OCI-LY3 (cell line): ENCODE measurements around the gene TRPV4.

Experiments used
- CTCF ChIP-seq: fragments of 200-600, 300-600 bp; sonication (generic); IDR thresholded peaks from 2 replicates; pipeline ENCODE4 v1.5.1; 2014; ENCODE audit warnings: antibody characterized with exemption, low read length, low read depth
- EZH2phosphoT487 ChIP-seq: fragments of 200-600 bp; shearing (Covaris generic); IDR thresholded peaks from 2 replicates; pipeline ENCODE4 v1.6.1; 2018; ENCODE audit warnings: antibody characterized with exemption, mixed run types, low read depth

- TF ChIP-seq CTCF (no peak), EZH2phosphoT487 (no peak)
Measured at GRCh38 chr12:109811624-109811995, 21.6 kb downstream of the TRPV4 start.
